Esophagus squamous epithelium (tissue), 4 donors: ENCODE data around the gene NACA.

ENCODE experiments used
- POLR2A ChIP-seq, 4 donors: fragments of 450-650 bp; IDR thresholded peaks; one replicate each; pipeline ENCODE4 v1.6.1; 2017; ENCODE audit warnings: antibody characterized with exemption in 4 of 4, mild to moderate bottlenecking in 4 of 4, moderate library complexity in 3 of 4
- TF ChIP-seq, protein P1 (sequence below), 6 experiments: fragments of 450-650 bp in 4 of 6; fragments of 200-600 bp in 2 of 6; sonication (generic) in 2 of 6; IDR thresholded peaks; one replicate each; pipeline ENCODE4 v1.5.1; 2016 to 2019; ENCODE audit warnings: antibody characterized with exemption in 6 of 6, mild to moderate bottlenecking in 4 of 6, moderate library complexity in 4 of 6

DNA sequence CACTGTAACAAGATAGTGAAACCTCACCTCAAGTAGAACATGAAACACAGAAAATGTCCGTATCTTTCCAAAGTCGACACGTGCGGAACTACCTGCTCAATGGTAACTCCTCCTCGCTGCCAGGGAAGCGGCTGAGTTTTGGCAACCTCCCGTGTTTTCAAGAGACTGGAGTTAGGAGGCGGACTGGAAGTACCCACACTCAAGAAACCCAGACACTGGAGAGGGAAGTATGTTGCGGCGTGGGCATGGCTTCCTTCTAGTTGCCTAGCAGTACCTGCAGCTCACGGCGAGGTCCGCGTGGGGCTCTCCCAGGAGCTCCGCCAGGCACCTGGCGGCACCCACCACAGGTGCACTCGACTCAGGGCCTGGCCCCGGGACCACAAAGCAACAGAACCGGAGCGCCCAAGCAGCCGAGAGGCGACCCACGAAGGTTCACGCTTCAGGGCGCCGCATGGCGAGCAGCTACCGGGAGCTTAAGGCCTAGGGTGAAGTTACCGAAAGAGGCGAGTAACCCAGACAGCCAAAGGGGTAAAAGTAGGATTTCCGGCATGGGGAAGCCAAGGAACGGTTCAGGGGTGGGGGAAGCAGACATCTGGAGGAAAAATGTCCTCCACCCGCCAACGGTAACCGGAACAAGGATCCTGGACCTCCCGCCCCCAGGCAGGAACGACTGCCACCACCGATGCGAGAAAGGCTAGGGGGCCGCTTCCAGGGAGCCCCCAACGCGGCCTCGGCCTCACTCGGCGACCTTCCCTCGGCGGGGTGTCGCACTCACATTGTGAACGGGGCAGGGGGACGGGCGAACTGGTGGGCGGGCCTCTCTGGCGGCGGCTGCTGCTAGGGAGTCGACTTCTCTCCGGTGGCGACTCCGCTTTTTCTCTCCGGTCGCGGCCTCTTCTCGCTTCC, 37.6 kb downstream of the NACA start:
- TF ChIP-seq, protein P1, sequence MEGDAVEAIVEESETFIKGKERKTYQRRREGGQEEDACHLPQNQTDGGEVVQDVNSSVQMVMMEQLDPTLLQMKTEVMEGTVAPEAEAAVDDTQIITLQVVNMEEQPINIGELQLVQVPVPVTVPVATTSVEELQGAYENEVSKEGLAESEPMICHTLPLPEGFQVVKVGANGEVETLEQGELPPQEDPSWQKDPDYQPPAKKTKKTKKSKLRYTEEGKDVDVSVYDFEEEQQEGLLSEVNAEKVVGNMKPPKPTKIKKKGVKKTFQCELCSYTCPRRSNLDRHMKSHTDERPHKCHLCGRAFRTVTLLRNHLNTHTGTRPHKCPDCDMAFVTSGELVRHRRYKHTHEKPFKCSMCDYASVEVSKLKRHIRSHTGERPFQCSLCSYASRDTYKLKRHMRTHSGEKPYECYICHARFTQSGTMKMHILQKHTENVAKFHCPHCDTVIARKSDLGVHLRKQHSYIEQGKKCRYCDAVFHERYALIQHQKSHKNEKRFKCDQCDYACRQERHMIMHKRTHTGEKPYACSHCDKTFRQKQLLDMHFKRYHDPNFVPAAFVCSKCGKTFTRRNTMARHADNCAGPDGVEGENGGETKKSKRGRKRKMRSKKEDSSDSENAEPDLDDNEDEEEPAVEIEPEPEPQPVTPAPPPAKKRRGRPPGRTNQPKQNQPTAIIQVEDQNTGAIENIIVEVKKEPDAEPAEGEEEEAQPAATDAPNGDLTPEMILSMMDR (IDR thresholded peaks at IDR 0.05), result peak in 2 of 6 experiments; percentile 6 to 7
- TF ChIP-seq POLR2A (IDR thresholded peaks at IDR 0.05), result no peak
